HG03039 (cell line): ENCODE measurements around the gene OSGEPL1.
"Not testable (repeated sequence)": the region's sequence is repeated elsewhere in the genome, so short reads cannot be mapped to it uniquely, and the experiment has no call there.

Experiments used
- ATAC-seq: cut with Tn5 transposase; IDR thresholded peaks from one replicate; pipeline ENCODE4 v1.9.1; 2021; ENCODE audit warnings: mild to moderate bottlenecking, moderate library complexity; ENCODE audit not compliant: unreplicated experiment

OSGEPL1 gene

GRCh38 chr2:189751080-189751658 is 11.4 kb downstream of the OSGEPL1 start:
- peak; percentile 53 for ATAC-seq

- ATAC-seq = no peak
These were observed 33.2 kb downstream of the OSGEPL1 start for GRCh38 chr2:189729430-189729829.

- ATAC-seq = no peak
These were observed 35.7 kb downstream of the OSGEPL1 start for GRCh38 chr2:189726849-189727248.

- no peak for ATAC-seq
These were observed 36.3 kb downstream of the OSGEPL1 start for GRCh38 chr2:189726271-189726670.

- ATAC-seq = no peak
These were observed 39.4 kb downstream of the OSGEPL1 start for GRCh38 chr2:189723192-189723591.

- ATAC-seq = no peak
These were observed 43.0 kb downstream of the OSGEPL1 start for GRCh38 chr2:189719571-189719970.

GRCh38 chr2:189717593-189717992 is 45.0 kb downstream of the OSGEPL1 start:
- ATAC-seq = not testable (repeated sequence)

- ATAC-seq = no peak
These were observed 52.9 kb downstream of the OSGEPL1 start for GRCh38 chr2:189709501-189710221.

- ATAC-seq = no peak
These were observed 60.5 kb downstream of the OSGEPL1 start for GRCh38 chr2:189702071-189702470.

GRCh38 chr2:189700681-189701080 is 61.9 kb downstream of the OSGEPL1 start:
- ATAC-seq = no peak

GRCh38 chr2:189698020-189698887 is 64.3 kb downstream of the OSGEPL1 start:
- ATAC-seq = no peak
